T-helper 17 cell (primary cell): ENCODE results near the gene NUP107. TPM values are rescaled to one million over a fixed set of nuclear protein-coding genes. Genes with fewer than 3 reads are reported as not detected.

Experiments used
- ATAC-seq: fragments of 150-1000 bp; cut with Tn5 transposase; 2 replicates; pipeline ENCODE4 v1.10.0; 2021; ENCODE audit warnings: mild to moderate bottlenecking, moderate library complexity
- DNase-seq, 3 donors: peaks; one replicate each; pipeline versions ENCODE4 v3.0.0 to v3.0.0-alpha.2; 2020 to 2021
- H3K9me3 ChIP-seq: one replicate; pipeline ENCODE4 v1.7.0; 2013; ENCODE audit warnings: low read length, mild to moderate bottlenecking; ENCODE audit not compliant: control insufficient read depth, poor library complexity, severe bottlenecking
- H3K27ac Mint-ChIP-seq: one replicate; pipeline ENCODE4 v1.8.0; 2022; ENCODE audit warnings: mild to moderate bottlenecking, moderate library complexity, mixed read lengths
- H3K27me3 Mint-ChIP-seq: one replicate; pipeline ENCODE4 v1.8.0; 2022; ENCODE audit warnings: mixed read lengths
- H3K36me3 Mint-ChIP-seq: one replicate; pipeline ENCODE4 v1.8.0; 2022; ENCODE audit warnings: low read depth, mixed read lengths
- H3K4me1 Mint-ChIP-seq: one replicate; pipeline ENCODE4 v1.8.0; 2022; ENCODE audit warnings: mild to moderate bottlenecking, mixed read lengths
- H3K4me3 Mint-ChIP-seq: one replicate; pipeline ENCODE4 v1.8.0; 2022; ENCODE audit warnings: mild to moderate bottlenecking, moderate library complexity, mixed read lengths
- total RNA-seq, 4 donors: library from RNA in 2 of 4; stranded (reverse) in 2 of 4; gene quantifications; one replicate each; pipeline ENCODE4 v1.2.3 and lab custom pipeline; 2022 to 2026

The NUP107 gene
- total RNA-seq, 2 donors from 2014 or later, result 39.2 to 42.4 TPM

DNA sequence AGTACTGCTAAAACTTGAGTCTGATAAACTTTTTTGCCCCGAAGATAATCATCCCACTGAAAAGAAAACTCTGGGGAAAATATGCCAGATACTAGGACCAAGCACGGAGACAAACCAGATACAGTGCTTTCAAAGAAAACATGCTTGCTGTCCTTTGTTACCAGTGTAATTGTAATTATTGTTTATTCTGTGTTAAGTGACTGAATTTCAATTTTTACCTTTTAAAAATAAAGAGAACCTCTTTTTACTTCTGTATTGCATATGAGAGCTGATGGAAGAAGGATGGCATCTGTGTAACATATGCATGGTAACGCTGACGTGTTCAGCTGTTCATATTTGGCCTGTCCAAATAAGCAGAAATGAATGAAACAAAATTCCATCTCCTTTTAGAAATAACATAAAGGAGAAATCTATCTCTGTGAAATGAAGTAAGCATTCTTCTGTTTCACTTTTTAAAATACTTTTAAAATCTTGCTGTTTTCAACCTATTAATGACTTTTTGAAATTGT, 81.7 kb downstream of the NUP107 start:
- no peak overlapping the region for H3K27ac Mint-ChIP-seq
- H3K4me3 Mint-ChIP-seq, result no peak overlapping the region
- ATAC-seq, result no peak
- peaks cover 4% of the 10 kb centered on the region for H3K36me3 Mint-ChIP-seq
- DNase-seq, result no peak
- no peaks in the 10 kb centered on the region for H3K9me3 ChIP-seq
- H3K4me1 Mint-ChIP-seq, result peaks cover 3% of the 10 kb centered on the region
- H3K27me3 Mint-ChIP-seq, result no peaks in the 10 kb centered on the region

GRCh38 chr12:68769941-68770340, 83.2 kb downstream of the NUP107 start:
- H3K4me1 Mint-ChIP-seq, result peaks cover 3% of the 10 kb centered on the region
- H3K4me3 Mint-ChIP-seq, result no peak overlapping the region
- H3K27ac Mint-ChIP-seq, result no peak overlapping the region
- no peaks in the 10 kb centered on the region for H3K27me3 Mint-ChIP-seq
- H3K36me3 Mint-ChIP-seq, result no peaks in the 10 kb centered on the region
- DNase-seq (no peak), ATAC-seq (no peak)
- H3K9me3 ChIP-seq, result no peaks in the 10 kb centered on the region

GRCh38 chr12:68771223-68771925, 84.6 kb downstream of the NUP107 start:
- Mint-ChIP-seq H3K36me3 (no peaks in the 10 kb centered on the region), H3K4me3 (no peak overlapping the region), H3K27me3 (no peaks in the 10 kb centered on the region), H3K27ac (no peak overlapping the region), H3K4me1 (peaks cover 3% of the 10 kb centered on the region)
- ATAC-seq (no peak), DNase-seq (no peak)
- H3K9me3 ChIP-seq, result no peaks in the 10 kb centered on the region

DNA sequence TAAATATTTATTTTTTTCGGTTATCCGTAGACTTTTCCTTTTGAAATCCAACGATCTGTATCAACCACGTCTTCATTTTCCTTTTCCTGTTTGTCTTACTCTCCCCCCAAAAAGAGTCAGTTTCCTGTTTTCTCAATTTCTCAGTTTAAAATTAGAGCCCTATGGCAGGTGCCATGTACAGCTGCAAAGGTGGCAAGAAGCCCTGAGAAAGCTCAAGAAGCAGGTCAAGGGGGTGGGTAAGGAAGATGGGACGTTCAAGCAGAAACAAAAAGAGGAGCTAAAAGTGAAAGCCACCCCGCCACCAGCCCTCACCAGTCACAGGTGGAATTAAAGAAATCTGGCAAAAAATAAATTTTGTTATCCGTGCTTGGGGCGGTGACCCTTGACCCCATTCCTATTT, 85.9 kb downstream of the NUP107 start:
- no peak for ATAC-seq
- H3K9me3 ChIP-seq, result no peaks in the 10 kb centered on the region
- H3K27me3 Mint-ChIP-seq, result no peaks in the 10 kb centered on the region
- DNase-seq, result no peak
- peaks cover 3% of the 10 kb centered on the region for H3K4me1 Mint-ChIP-seq
- peak overlapping the region; percentile 81 for H3K27ac Mint-ChIP-seq
- peak overlapping the region; percentile 7 for H3K4me3 Mint-ChIP-seq
- H3K36me3 Mint-ChIP-seq, result no peaks in the 10 kb centered on the region

GRCh38 chr12:68773582-68773981, 86.8 kb downstream of the NUP107 start:
- DNase-seq (no peak), ATAC-seq (no peak)
- H3K4me1 Mint-ChIP-seq, result peaks cover 3% of the 10 kb centered on the region
- H3K4me3 Mint-ChIP-seq, result no peak overlapping the region
- no peak overlapping the region for H3K27ac Mint-ChIP-seq
- H3K27me3 Mint-ChIP-seq, result no peaks in the 10 kb centered on the region
- no peaks in the 10 kb centered on the region for H3K36me3 Mint-ChIP-seq
- H3K9me3 ChIP-seq, result no peaks in the 10 kb centered on the region

DNA sequence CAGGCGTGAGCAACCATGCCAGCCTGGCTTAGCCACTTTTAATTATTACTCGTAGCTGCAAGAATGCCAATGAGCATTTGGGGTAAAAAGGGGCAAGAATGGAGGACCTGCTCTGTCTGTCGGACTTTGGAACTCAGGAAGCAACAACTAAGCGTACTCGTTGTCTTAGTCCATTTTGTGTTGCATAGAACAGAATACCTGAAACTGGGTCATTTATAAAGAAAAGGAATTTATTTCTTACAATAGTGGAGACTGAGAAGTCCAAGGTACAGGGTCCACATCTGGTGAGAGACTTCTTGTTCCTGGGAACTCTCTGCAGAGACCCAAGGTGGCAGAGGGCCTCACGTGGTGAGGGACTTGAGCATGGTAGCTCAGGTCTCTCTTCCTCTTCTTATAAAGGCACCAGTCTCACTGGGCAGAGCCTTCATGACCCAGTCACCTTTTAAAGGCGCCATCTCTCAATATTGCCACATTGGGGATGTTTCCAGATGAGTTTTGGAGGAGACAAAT, 88.4 kb downstream of the NUP107 start:
- H3K4me3 Mint-ChIP-seq, result no peak overlapping the region
- H3K9me3 ChIP-seq, result no peaks in the 10 kb centered on the region
- H3K36me3 Mint-ChIP-seq, result no peaks in the 10 kb centered on the region
- no peak overlapping the region for H3K27ac Mint-ChIP-seq
- H3K4me1 Mint-ChIP-seq, result peaks cover 3% of the 10 kb centered on the region
- ATAC-seq (no peak), DNase-seq (no peak)
- H3K27me3 Mint-ChIP-seq, result no peaks in the 10 kb centered on the region

- H3K27ac Mint-ChIP-seq, result no peak overlapping the region
- no peak for DNase-seq
- H3K4me1 Mint-ChIP-seq, result peaks cover 3% of the 10 kb centered on the region
- H3K9me3 ChIP-seq, result no peaks in the 10 kb centered on the region
- ATAC-seq, result no peak
- no peak overlapping the region for H3K4me3 Mint-ChIP-seq
- no peaks in the 10 kb centered on the region for H3K36me3 Mint-ChIP-seq
- no peaks in the 10 kb centered on the region for H3K27me3 Mint-ChIP-seq
Measured at GRCh38 chr12:68776976-68777610, 90.3 kb downstream of the NUP107 start.

DNA sequence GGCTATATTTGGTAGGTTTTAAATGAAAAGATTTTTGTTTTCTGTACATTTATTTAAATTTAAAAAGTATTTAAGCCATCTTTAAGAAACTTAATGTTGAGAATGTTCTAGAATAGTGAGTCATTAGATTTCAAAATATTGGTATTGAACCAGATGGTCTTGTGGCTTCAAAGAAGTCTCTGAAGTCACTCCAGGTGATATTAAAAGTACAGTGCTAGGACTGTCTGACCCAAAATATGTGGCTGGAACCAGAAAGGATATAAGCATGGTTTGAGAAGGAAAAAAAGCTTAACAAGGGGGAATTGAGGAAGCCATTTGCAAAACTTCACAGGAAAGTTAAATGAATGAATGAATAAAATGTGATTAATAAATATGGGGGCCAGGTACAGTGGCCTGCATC, 92.5 kb downstream of the NUP107 start:
- H3K4me1 Mint-ChIP-seq, result no peaks in the 10 kb centered on the region
- DNase-seq (no peak), ATAC-seq (no peak)
- H3K27ac Mint-ChIP-seq, result no peak overlapping the region
- no peaks in the 10 kb centered on the region for H3K27me3 Mint-ChIP-seq
- H3K4me3 Mint-ChIP-seq, result no peak overlapping the region
- no peaks in the 10 kb centered on the region for H3K36me3 Mint-ChIP-seq
- H3K9me3 ChIP-seq, result no peaks in the 10 kb centered on the region

DNA sequence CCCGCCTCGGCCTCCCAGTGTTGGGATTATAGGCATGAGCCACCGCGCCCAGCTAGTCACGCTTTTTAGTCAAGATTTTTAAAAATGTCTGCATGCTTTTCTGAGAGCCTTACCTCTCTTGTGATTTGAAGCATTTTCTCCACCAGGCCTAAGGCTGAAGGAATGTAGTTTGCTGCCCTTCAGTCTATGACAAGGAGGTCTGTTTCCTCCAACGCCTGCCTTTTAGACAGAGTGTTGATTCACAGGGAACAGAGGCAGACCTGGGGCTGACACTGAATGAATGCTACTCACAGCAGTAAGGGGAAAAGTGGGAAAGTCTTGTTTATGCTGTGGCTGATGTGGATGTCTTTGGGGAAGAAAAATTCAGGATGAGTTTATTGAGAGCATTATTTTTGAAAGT, 94.0 kb downstream of the NUP107 start:
- H3K27me3 Mint-ChIP-seq, result no peaks in the 10 kb centered on the region
- ATAC-seq (no peak), DNase-seq (no peak)
- H3K4me3 Mint-ChIP-seq, result no peak overlapping the region
- H3K9me3 ChIP-seq, result no peaks in the 10 kb centered on the region
- no peak overlapping the region for H3K27ac Mint-ChIP-seq
- H3K36me3 Mint-ChIP-seq, result no peaks in the 10 kb centered on the region
- H3K4me1 Mint-ChIP-seq, result no peaks in the 10 kb centered on the region

GRCh38 chr12:68781728-68782127, 95.0 kb downstream of the NUP107 start:
- H3K9me3 ChIP-seq, result no peaks in the 10 kb centered on the region
- ATAC-seq, result no peak
- Mint-ChIP-seq H3K4me1 (no peaks in the 10 kb centered on the region), H3K27me3 (no peaks in the 10 kb centered on the region), H3K4me3 (no peak overlapping the region), H3K36me3 (no peaks in the 10 kb centered on the region), H3K27ac (no peak overlapping the region)
- DNase-seq, result no peak

DNA sequence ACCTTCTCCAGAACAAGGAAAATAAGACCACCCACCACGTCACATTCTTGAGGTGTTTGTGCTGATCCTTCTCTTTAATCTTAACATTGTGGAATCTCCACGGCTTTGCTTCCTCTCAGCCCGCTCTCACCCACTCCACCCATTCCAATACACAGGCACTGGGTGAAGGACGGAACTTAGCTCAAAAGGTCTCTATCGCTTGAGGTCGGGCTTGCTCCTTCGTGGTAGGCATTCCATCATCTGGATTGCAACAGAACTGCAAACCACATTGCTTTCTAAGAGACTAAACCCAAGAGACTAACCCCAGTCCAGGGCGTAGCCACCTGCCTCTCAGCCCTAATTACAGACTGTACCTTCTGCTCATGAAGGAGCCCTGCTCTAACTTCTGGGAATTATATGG, 97.2 kb downstream of the NUP107 start:
- DNase-seq (no peak), ATAC-seq (no peak)
- H3K9me3 ChIP-seq, result no peaks in the 10 kb centered on the region
- Mint-ChIP-seq H3K27me3 (no peaks in the 10 kb centered on the region), H3K4me1 (no peaks in the 10 kb centered on the region), H3K4me3 (no peak overlapping the region), H3K36me3 (no peaks in the 10 kb centered on the region), H3K27ac (no peak overlapping the region)

DNA sequence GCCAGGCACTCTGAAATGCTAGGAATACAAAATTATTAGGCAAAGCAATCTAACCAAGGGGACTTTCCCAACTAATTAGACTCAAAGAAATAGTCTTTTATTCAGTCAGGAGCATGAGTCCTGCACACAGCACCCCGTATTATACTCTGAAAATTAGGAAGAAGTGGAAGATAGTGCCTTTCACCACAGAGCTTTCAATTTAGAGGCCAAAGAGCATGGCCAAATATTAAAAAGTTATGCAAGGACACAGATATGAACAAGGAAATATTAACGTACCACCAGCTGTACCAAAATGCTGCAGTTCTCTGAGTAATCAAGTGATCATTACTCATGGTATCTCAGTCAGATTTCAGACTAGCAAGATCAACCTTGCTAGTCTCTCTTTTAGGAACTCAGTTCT, 98.6 kb downstream of the NUP107 start:
- no peak overlapping the region for H3K4me3 Mint-ChIP-seq
- no peak overlapping the region for H3K27ac Mint-ChIP-seq
- H3K4me1 Mint-ChIP-seq, result no peaks in the 10 kb centered on the region
- H3K9me3 ChIP-seq, result no peaks in the 10 kb centered on the region
- no peaks in the 10 kb centered on the region for H3K27me3 Mint-ChIP-seq
- DNase-seq (no peak), ATAC-seq (no peak)
- H3K36me3 Mint-ChIP-seq, result no peaks in the 10 kb centered on the region

GRCh38 chr12:68785823-68786222, 99.0 kb downstream of the NUP107 start:
- Mint-ChIP-seq H3K27me3 (no peaks in the 10 kb centered on the region), H3K36me3 (no peaks in the 10 kb centered on the region), H3K4me1 (no peaks in the 10 kb centered on the region), H3K4me3 (no peak overlapping the region), H3K27ac (no peak overlapping the region)
- ATAC-seq, result no peak
- no peaks in the 10 kb centered on the region for H3K9me3 ChIP-seq
- DNase-seq, result no peak

GRCh38 chr12:68786929-68787328, 100.2 kb downstream of the NUP107 start:
- Mint-ChIP-seq H3K27ac (no peak overlapping the region), H3K27me3 (no peaks in the 10 kb centered on the region), H3K4me3 (no peak overlapping the region), H3K4me1 (no peaks in the 10 kb centered on the region), H3K36me3 (no peaks in the 10 kb centered on the region)
- ATAC-seq (no peak), DNase-seq (no peak)
- no peaks in the 10 kb centered on the region for H3K9me3 ChIP-seq
